ENCODE results near the gene PMFBP1.
A peak's percentile ranks its signal among the peaks of the same experiment; 100 is the strongest.
"Not testable (repeated sequence)": the region's sequence is repeated elsewhere in the genome, so short reads cannot be mapped to it uniquely, and the experiment has no call there.

Gene PMFBP1

DNA sequence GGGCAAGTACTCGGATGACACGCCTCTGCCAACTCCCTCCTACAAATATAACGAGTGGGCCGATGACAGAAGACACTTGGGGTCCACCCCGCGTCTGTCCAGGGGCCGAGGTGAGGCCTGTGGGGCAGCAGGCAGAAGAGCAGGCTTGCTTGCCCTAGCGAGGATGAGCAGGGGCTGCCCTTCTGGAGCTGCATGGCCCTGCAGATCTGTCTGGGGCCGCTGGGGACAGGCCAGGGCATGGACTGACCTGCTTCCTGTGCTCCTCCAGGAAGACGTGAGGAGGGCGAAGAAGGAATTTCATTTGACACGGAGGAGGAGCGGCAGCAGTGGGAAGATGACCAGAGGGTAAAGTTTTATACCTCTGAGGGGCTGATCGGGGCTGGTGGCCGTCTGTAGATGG lies 73.0 kb downstream of the PMFBP1 start:
- no peak for DNase-seq

DNA sequence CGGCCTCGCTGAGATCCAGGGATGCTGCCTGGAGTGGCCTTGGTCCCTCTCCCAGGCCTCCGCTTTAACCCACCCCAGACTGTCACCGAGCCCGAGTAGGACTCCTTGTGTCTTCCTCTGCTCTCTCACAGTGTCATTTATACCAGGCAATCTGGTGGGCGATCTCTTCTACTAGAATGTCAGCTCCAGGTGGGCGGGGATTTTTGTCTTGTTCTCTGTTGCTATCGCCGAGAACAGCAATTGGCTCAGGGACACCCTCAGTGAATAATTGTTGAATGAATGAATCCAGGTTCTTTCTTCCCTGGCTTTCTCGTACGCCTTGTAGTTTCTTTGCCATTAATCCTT lies 77.7 kb downstream of the PMFBP1 start:
- no peak for DNase-seq

DNA sequence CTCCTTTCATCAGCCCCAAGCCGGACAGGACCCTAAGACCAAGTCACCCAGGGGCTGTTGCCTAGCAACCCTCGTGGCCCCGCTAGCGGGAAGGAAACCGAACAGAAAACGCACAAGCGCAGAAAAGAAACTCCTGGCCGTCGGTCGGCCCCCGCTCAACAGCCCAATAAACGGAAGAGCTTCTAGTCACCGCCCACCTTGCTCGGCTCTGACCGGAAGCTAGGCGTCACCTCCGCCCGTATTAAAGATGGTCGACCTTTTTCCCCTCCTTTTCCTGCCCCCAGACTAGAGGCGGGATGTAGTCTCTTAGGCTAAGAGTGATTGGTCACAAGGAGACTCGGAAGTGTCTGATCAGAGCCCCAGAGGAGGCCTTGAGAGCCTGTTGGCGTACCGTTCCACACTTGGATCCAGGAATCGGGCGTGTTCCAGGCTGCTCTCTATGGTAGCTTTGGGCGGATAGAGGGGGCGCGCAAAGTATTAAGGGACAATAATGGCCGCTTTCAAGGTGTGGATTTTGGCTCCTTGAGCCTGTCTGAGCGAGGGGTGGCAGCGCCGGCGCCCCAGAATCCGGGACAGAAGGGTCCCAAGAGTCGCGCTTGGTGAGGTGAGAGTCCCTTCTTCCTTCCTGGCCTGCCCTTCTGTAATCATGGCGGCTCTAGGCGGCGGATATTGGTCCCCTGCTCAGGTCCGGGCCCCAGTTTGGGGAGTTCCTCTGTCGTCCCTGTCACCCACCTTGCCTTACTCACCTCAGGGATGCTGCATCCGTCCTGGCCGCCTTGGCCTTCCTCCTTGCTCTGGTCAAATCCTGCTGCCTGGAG lies 78.3 kb downstream of the PMFBP1 start, which contains the start of the genes DHX38 and TXNL4B:
TSS of gene DHX38 (plus strand) at position 400 of the 818 bp plus-strand sequence. CDS start 2,311 bp downstream, outside the sequence.
TSS of gene TXNL4B (minus strand) at position 173 of the 818 bp plus-strand sequence. CDS start 2,871 bp downstream, outside the sequence.
- peak; percentile 92 for DNase-seq

DNA sequence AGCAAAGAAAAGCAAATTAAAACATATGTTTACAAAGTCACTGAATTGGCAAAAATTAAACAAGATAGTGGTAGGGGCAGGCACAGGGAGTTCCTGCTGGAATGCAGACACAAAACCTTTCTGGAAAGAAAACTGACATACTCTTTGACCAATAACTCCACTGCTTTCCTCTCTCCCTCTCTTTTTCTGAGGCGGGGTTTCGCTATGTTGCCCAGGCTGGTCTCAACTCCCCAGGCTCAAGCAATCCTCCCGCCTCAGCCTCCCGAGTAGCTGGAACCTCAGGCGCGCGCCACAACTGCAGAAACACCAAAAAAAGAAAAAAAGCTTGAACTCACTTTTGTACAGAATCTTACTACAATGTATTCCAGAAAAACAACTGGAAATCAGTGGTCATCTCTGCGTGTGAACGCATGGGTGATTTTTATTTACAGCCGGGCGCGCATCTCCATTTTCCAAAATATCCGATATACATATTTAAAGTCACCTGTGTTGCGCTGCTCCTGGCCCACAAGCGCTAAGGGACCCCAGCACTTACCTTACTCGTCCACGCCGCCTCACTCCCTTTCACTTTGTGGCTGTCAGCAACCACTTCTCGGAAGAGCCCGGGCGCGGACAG lies 79.0 kb downstream of the PMFBP1 start:
- DNase-seq = no peak

DNA sequence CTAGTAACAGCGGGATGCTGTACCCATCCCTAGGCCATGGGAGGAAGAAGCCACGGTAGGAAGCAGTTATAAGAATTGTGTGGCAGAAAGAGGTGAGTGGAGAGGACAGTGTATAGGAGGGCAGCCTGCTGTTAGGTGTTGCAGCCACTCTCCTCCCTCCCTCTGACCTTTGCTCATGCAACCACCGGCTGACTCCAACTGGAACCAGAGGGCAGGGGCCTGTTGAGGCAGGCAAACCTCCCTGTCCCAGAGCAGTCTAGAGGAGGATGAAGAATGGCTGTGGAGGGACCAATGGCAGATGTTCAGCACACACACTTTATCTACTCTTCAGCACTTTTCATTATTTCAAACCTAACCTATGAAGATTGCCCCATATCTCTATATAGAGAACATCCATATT lies 80.7 kb downstream of the PMFBP1 start:
- DNase-seq = no peak

DNA sequence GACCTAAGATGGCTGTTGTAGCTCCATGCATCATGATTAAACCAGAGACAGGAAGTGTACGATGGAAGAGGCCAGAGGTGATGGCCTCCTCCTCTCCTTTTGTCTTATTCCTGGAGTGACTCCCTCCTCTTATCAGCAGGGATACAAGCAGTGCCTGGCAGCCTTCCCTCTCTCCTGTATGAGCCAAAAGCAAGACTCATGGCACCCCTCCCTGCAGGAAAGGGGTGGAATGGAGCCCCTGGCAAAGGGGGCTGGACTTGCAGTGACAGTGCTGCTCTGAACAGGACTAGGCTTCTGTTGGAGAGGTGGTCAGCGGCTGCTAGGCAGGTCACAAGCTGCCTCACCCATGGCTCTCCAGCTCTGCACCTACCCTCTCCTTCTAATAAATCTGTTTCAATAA lies 87.0 kb downstream of the PMFBP1 start:
- DNase-seq = no peak

DNA sequence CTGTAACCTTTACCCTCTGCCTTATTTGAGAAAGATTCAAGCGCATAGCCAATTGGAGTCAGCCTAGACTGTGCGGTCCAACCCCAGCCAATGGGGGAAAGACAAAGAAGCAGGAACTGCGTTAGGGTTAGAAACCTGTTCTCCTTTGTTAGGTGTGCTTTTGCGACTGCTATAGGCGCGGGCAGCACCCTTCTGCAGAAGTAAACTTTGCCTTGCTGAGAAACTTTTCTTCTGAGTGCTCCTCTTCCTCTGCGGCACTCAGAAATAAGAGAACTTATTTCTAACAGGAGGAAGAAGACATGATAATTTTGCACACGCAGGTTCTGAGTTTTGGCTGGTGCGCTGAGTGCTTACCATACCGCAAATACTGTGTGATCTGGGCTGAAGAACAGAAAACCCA lies 87.5 kb downstream of the PMFBP1 start:
- no peak for DNase-seq

DNA sequence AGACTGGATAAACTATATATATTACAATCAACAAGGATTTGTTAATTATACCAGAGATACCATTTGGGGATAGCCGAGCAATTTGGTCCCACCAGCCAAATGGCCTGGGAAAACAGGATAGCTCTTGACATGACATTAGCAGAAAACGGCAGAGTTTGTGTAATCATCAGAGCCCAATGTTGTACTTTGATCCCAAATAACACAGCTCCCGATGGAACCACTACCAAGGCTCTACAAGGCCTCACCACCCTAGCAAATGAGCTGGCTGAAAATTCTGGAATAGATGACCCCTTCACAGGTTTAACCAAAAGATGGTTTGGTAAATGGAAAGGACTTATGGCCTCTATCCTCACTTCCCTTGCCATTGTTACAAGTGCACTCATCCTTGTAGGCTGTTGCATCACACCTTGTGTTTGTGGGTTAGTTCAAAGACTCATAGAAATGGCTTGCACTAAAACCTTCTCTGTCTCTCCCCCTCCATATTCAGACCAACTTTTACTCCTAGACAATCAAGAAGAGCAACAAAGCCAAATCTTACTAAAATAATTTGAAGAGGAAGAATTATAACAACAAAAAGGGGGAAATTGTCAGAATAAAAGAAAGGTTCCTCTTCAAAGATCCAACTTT lies 88.1 kb downstream of the PMFBP1 start:
- DNase-seq = no peak

DNA sequence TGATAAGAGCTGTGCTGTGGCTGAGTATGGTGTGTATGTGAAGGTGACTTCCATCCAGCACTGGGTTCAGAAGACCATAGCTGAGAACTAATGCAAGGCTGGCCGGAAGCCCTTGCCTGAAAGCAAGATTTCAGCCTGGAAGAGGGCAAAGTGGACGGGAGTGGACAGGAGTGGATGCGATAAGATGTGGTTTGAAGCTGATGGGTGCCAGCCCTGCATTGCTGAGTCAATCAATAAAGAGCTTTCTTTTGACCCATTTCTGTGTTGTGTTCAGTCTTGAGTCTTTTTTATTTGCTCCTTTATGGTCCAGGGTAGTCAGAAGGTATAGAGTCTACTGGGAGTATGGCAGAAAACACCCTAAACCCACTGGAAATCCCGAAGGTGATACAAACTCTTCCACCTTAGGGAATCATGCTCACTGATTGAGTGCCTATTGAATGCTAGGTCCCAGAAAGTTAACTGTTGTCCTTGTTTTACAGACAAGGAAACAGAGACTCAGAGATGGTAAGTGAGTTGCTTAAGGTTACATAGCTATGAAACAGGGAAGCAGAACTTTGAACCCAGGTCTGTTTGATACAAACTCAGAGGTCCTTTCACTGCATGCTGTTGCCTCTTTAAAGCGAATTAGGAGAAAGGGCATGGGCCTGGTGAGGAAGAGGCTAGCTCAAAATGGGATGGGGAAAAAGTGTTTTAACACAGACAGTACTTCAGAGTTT lies 94.8 kb downstream of the PMFBP1 start:
- not testable (repeated sequence) for DNase-seq

DNA sequence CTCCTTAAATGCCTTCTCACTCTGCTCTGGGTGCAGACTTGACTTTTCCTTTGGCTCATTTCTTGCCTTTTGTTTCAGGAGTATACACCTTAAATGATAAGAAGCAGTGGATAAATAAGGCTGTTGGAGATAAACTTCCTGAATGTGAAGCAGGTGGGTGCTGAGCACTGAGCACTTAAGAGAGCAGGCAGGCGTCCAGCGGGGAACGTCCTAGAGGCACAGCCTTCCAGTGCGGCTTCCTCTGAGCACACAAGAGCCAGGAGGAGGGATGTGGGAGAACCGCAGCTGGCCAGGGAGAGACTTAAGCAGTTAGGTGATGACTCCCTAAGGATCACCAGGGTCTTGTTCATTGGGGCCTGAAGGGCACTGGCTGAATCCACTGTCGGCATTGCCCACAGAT lies 96.9 kb downstream of the PMFBP1 start:
- DNase-seq = not testable (repeated sequence)

DNA sequence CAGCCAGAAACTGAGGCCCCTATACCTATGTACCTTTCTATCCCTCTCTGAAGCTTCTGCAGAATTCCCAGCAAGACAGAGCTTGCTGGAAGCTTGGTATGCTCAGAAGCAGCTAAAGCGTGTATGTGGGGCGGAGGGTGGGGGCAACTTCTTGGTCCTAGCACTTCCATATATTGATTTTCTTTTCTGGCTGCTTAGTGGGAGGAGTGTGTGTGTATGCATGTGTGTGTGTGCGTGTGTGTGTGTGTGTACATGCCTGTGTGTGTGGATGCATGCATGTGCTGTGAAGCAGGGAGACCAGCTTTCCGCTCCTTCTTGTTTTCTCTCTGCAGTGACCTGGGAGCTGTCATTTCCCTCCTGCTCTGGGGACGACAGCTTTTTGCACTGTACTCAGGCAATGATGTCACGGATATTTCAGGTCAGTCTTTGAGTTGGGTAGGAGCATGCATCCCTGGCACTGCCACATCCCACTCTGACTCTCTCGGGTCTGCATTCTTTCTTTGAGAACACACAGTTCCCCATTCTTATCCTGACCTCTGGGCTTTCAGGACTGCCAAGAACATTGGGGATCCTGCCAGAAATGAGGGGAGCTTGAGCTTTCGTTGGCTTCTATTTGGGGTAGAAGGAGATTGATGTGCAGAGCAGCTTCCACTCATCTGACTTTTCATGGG lies 98.3 kb downstream of the PMFBP1 start:
- DNase-seq = no peak

DNA sequence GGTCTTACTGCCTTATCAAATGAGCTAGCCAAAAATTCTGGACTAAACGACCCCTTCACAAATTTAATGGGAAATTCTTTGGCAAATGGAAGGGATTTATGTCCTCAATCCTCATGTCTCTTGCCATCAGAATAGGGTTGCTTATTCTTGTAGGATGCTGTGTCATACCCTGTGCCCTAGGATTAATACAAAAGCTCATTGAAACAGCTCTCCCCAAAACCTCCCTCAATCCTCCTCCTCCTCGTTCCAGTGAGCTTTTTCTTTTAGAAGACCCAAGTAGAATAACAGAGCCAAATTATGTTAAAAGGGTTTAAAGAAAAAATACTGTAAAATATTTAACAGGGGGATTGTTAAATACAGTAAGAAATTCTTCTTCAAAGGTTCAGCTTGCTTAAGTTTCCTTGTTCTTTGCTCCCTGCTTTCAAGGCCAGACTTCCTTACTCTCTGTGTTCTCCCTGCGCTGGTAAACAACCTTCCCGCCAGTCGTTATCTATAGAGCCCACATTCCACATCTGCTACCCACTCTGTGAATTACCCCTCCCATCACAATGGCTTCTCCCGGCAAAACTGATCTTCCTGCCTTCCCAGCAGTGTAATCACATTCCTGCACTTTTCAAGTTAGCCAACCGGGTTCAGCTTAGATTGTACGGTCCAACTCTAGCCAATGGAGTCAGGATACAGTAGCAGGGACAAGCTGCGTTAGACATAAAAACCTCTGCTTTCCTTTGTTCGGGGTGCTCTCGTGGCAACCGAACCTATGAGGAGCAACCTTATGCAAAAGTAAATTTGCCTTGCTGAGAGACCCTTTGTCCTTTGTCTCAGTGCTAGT lies 99.2 kb downstream of the PMFBP1 start:
- no peak for DNase-seq
